ENCODE data around the gene MOGAT2. TPM values are rescaled to one million over a fixed set of nuclear protein-coding genes. Genes with fewer than 3 reads are reported as not detected.

Gene MOGAT2
- total RNA-seq, 1 donor from 2014 or later = not detected

DNA sequence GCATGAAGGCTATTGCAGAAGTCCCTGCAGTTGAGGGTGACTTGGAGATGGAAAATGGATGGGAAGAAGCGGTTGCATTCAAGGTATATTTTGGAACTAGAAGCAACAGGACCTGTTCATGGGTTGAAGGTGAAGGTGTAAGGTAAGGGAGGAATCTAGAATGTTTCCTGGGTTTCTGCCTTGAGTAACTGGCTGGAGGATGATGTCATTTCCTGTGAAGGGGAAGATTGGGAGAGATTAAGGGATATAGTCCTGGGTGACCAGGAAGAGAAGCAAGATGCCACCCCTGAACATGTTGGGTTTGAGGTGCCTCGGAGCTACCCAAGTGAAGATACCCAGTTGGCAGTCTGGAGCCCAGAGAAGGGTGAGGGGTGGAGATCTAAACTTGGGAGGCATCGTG lies 12.1 kb upstream of the MOGAT2 start:
- Mint-ChIP-seq H3K27me3 (ENCODE audit: insufficient read depth, low read depth) (peaks cover 5% of the 10 kb centered on the region), H3K4me3 (no peak overlapping the region), H3K27ac (no peak overlapping the region), H3K36me3 (peaks cover 2% of the 10 kb centered on the region), H3K4me1 (peaks cover 9% of the 10 kb centered on the region), H3K9me3 (peaks cover 2% of the 10 kb centered on the region)
- H3K9me3 ChIP-seq (ENCODE audit: low read depth) = no peaks in the 10 kb centered on the region
- no peaks in the 10 kb centered on the region for H3K79me2 ChIP-seq (ENCODE audit: low read depth)
- H3F3A ChIP-seq (ENCODE audit: low read depth) = no peaks in the 10 kb centered on the region
- H3K4me3 ChIP-seq = no peak overlapping the region
- no peak overlapping the region for H3K9ac ChIP-seq
- H4K20me1 ChIP-seq (ENCODE audit: low read depth) = no peaks in the 10 kb centered on the region
- H3K27me3 ChIP-seq = no peaks in the 10 kb centered on the region
- TF ChIP-seq, protein P1, sequence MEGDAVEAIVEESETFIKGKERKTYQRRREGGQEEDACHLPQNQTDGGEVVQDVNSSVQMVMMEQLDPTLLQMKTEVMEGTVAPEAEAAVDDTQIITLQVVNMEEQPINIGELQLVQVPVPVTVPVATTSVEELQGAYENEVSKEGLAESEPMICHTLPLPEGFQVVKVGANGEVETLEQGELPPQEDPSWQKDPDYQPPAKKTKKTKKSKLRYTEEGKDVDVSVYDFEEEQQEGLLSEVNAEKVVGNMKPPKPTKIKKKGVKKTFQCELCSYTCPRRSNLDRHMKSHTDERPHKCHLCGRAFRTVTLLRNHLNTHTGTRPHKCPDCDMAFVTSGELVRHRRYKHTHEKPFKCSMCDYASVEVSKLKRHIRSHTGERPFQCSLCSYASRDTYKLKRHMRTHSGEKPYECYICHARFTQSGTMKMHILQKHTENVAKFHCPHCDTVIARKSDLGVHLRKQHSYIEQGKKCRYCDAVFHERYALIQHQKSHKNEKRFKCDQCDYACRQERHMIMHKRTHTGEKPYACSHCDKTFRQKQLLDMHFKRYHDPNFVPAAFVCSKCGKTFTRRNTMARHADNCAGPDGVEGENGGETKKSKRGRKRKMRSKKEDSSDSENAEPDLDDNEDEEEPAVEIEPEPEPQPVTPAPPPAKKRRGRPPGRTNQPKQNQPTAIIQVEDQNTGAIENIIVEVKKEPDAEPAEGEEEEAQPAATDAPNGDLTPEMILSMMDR (IDR thresholded peaks at IDR 0.05) = no peak
- TF ChIP-seq EZH2 (IDR thresholded peaks at IDR 0.05) (no peak), EZH2phosphoT487 (IDR thresholded peaks at IDR 0.05) (no peak)
- H3K27ac ChIP-seq = no peak overlapping the region
- no peaks in the 10 kb centered on the region for H3K36me3 ChIP-seq
- no peaks in the 10 kb centered on the region for H3K4me1 ChIP-seq
- H3K4me2 ChIP-seq = no peak overlapping the region
- no peak for DNase-seq (ENCODE audit: low spot score)
- no peak overlapping the region for H2AFZ ChIP-seq (replicated peaks)

DNA sequence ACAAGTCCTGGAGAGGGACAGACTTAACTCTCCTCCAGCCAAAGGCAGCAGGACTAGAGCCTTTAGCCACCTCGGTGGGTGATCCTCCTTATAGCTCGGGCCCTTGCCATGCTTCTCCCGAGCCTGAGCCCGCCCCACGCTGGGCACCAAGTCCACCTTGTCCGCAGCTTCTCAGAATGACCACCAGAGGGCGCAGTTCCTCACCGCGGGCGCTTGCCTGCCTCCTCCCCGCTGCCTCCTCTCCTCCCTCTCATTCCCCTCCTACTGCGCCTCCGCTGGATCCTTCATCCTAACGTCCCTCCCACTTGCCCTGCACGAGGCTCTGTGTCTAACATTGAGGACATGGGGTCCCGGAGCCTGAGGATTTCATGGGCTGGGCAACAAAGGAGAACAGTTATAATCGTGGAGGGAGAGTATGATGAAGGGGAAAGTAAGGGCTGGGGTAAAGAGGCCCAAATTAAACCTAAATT lies 11.3 kb upstream of the MOGAT2 start:
- no peaks in the 10 kb centered on the region for H3K9me3 ChIP-seq (ENCODE audit: low read depth)
- H3K36me3 Mint-ChIP-seq = peaks cover 2% of the 10 kb centered on the region
- TF ChIP-seq, protein P1 (IDR thresholded peaks at IDR 0.05) = peak; percentile 94
- no peak for TF ChIP-seq EZH2phosphoT487 (IDR thresholded peaks at IDR 0.05)
- H3F3A ChIP-seq (ENCODE audit: low read depth) = no peaks in the 10 kb centered on the region
- peaks cover 9% of the 10 kb centered on the region for H3K4me1 Mint-ChIP-seq
- H3K27me3 Mint-ChIP-seq (ENCODE audit: insufficient read depth, low read depth) = peaks cover 7% of the 10 kb centered on the region
- H3K27ac ChIP-seq = no peak overlapping the region
- peak overlapping the region; percentile 50 for H2AFZ ChIP-seq (replicated peaks)
- no peak overlapping the region for H3K27ac Mint-ChIP-seq
- no peaks in the 10 kb centered on the region for H4K20me1 ChIP-seq (ENCODE audit: low read depth)
- peaks cover 2% of the 10 kb centered on the region for H3K9me3 Mint-ChIP-seq
- no peaks in the 10 kb centered on the region for H3K27me3 ChIP-seq
- H3K4me2 ChIP-seq = no peak overlapping the region
- no peaks in the 10 kb centered on the region for H3K79me2 ChIP-seq (ENCODE audit: low read depth)
- H3K4me3 ChIP-seq = no peak overlapping the region
- no peak overlapping the region for H3K9ac ChIP-seq
- H3K4me3 Mint-ChIP-seq = peak overlapping the region; percentile 1
- no peaks in the 10 kb centered on the region for H3K4me1 ChIP-seq
- DNase-seq (ENCODE audit: low spot score) = peak; percentile 80
- no peaks in the 10 kb centered on the region for H3K36me3 ChIP-seq

DNA sequence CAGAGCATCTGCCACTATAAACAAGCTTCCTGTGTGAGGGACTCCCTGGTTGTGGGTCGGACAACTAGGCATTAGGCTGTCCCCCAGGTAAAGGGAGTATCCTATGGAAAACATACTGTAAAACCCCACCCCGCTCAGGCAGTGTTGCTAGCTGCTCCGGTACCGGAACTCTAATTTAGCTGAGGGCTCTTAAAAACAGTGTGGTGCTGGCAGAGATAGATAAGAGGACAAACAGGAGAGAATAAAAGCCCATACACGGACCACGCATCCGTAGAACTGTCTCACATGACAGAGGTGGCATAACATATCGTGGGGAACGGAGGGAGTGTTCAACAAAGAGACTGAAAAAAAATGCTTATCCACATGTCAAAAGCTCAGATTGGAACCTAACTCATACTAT lies 3.4 kb upstream of the MOGAT2 start:
- Mint-ChIP-seq H3K27ac (no peak overlapping the region), H3K4me3 (no peak overlapping the region), H3K36me3 (no peaks in the 10 kb centered on the region), H3K9me3 (no peaks in the 10 kb centered on the region), H3K4me1 (peaks cover 2% of the 10 kb centered on the region), H3K27me3 (ENCODE audit: insufficient read depth, low read depth) (peaks cover 3% of the 10 kb centered on the region)
- no peaks in the 10 kb centered on the region for H3F3A ChIP-seq (ENCODE audit: low read depth)
- H3K4me2 ChIP-seq = no peak overlapping the region
- TF ChIP-seq, protein P1 (IDR thresholded peaks at IDR 0.05) = no peak
- TF ChIP-seq EZH2 (IDR thresholded peaks at IDR 0.05) (no peak), EZH2phosphoT487 (IDR thresholded peaks at IDR 0.05) (no peak)
- no peak overlapping the region for H3K9ac ChIP-seq
- H3K9me3 ChIP-seq (ENCODE audit: low read depth) = no peaks in the 10 kb centered on the region
- no peaks in the 10 kb centered on the region for H3K36me3 ChIP-seq
- H3K27me3 ChIP-seq = no peaks in the 10 kb centered on the region
- H3K4me3 ChIP-seq = no peak overlapping the region
- H3K79me2 ChIP-seq (ENCODE audit: low read depth) = no peaks in the 10 kb centered on the region
- no peak overlapping the region for H3K27ac ChIP-seq
- no peak overlapping the region for H2AFZ ChIP-seq (replicated peaks)
- no peaks in the 10 kb centered on the region for H3K4me1 ChIP-seq
- H4K20me1 ChIP-seq (ENCODE audit: low read depth) = no peaks in the 10 kb centered on the region
- no peak for DNase-seq (ENCODE audit: low spot score)
